Measurements from ENCODE around the gene FSIP1. TPM values are rescaled to one million over a fixed set of nuclear protein-coding genes. Genes with fewer than 3 reads are reported as not detected.

Gene FSIP1
- total RNA-seq, 1 donor: 0.27 TPM

DNA sequence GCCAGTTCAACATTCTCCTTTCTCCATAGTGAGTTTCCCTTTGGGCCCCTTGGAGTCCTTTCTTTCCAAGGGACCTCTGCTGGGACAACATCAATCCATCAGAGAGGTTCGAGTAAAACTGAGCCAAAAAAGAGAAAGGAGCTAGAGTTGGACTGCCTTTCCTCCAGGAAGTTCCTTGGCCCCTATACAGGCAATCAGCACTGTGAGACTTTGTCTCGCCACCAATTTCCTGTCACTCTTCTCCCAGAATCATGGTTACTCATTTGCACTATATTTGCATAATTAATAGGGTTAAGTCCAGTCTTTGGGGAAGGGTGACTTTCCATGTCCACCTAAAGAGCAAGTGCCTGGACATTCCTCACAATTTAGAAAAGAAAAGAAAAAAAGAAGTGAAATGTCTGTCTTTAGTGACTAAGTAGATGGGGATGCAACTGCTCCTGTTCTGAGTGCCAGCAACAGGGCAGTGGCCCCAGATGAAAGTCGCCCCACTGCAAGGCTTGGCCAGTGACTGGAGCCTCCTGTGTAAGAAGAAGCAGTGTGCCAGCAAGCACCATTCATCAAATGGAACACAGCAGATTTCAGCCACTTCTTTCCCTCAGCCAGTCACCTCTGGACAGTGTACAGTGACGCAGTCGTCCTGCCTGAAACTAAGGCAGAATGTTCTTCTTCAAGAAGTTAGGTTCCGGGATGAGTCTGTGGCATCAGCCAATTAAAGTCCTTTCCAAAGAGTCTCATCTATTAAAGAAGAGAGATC, 91.6 kb downstream of the FSIP1 start:
- no peak for DNase-seq (ENCODE audit: low read depth in 2 of 3, low spot score in 2 of 3)

GRCh38 chr15:39687965-39688364, 94.7 kb downstream of the FSIP1 start:
- DNase-seq (ENCODE audit: low read depth in 2 of 3, low spot score in 2 of 3): no peak

DNA sequence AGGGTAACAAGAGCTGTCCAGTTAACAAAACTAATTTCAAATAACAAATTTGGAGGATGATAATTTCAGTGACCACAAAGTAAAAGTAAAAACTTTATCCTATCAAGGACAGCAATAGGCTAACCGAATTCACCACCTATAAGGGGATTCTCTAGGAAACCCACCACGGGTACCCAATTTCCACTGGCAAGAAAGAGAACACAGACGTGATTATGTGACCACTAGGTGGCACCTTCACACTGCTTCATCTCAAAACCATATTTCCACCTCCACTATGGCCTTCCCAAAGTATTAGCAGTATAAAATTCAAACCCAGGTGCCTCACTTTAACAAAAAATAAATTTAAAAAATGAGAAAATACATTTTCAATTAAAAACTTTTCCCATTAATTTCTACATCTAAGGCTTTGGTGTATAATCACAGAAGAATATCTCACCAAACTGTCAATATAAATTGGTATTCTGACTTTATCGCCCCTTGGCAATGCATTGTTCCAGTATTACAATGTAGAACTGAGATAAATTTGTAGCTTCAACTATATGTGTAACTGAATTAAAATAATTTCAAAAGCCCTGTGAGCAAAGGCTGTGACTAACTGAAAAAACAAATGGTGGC, 96.5 kb downstream of the FSIP1 start:
- DNase-seq (ENCODE audit: low read depth in 2 of 3, low spot score in 2 of 3): peak in 2 of 3 donors; percentile 44 to 66

GRCh38 chr15:39685367-39685766, 97.3 kb downstream of the FSIP1 start:
- no peak for DNase-seq (ENCODE audit: low read depth in 2 of 3, low spot score in 2 of 3)

DNA sequence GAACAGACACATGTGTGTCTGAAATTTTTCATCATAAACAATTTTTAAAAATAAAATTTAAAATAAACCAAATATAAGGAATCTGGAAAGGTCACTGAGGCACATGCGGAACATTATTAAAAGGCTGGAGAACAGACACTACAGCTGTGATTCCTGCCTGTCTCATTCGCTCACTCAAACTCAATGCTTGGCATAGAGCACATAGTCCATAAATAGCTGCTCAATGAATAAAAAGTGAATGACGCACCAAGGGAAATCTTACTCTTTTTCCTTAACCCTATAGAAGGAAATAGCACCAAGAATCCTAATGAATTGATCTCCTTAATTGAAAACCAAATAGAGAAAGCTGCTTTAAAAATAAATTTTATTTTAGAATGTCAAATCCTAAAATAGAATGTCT, 98.4 kb downstream of the FSIP1 start:
- DNase-seq (ENCODE audit: low read depth in 2 of 3, low spot score in 2 of 3): no peak

DNA sequence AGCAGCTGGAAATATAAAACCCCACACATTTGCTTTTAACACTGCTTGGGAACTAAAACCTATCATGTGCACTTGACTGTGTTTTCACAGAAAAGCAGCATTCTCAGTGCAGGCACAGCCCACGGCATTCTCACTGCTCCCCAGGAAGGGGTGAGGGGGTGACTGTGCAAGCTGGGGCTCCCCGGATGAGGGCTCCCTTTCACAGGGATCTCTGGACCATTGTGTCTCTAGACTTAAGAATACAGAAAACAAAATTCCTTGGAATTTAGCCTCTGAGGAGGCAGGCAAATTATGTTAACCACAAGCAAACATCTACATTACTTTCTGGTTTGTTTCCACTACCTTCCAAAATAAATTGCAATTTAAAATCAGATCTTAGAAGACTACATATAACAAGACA, 100.3 kb downstream of the FSIP1 start:
- DNase-seq (ENCODE audit: low read depth in 2 of 3, low spot score in 2 of 3): no peak

DNA sequence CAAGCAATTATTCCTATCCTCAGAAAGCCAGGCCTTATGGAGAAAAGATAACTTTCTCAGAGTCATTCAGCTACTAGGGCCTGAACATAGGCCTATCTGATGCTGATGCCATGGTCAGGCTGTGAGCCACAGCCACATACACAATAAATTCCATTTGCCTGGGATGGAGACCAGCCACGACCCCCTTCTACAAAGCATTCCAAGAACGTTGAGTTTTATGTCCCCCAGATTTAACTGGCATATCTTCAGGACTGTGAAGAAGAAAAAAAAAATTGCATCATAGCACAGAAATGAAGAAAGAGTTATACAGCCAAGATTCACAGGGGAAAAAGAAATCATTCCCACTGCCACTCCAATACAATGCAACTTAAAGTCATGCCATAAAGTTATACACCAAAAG, 101.8 kb downstream of the FSIP1 start:
- no peak for DNase-seq (ENCODE audit: low read depth in 2 of 3, low spot score in 2 of 3)

- no peak for DNase-seq (ENCODE audit: low read depth in 2 of 3, low spot score in 2 of 3)
These were observed 110.0 kb downstream of the FSIP1 start for GRCh38 chr15:39672666-39673065.

- no peak for DNase-seq (ENCODE audit: low read depth in 2 of 3, low spot score in 2 of 3)
These were observed 110.5 kb downstream of the FSIP1 start for GRCh38 chr15:39672184-39672583.

GRCh38 chr15:39670687-39671086, 112.0 kb downstream of the FSIP1 start:
- no peak for DNase-seq (ENCODE audit: low read depth in 2 of 3, low spot score in 2 of 3)

GRCh38 chr15:39669661-39670060, 113.0 kb downstream of the FSIP1 start:
- no peak for DNase-seq (ENCODE audit: low read depth in 2 of 3, low spot score in 2 of 3)

DNA sequence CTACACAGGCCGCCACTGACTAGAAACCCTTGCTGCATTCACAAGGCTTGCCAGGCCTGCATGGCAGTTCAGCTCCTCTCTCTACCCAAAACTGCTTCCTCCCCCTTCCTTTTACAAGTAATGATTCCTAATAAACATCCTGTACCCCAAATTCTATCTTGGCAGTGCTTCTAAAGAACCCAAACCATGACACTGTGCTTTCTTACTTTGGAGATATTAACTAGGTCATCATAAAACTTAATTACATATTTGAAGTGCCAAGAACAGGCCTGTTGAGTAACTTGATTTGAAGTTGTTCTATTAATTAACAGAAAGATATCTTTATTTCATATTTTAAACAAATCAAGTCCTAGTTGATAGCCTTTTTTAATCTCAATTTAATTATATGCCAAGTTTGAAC, 113.4 kb downstream of the FSIP1 start:
- DNase-seq (ENCODE audit: low read depth in 2 of 3, low spot score in 2 of 3): no peak

- DNase-seq (ENCODE audit: low read depth in 2 of 3, low spot score in 2 of 3): no peak
These were observed 114.2 kb downstream of the FSIP1 start for GRCh38 chr15:39668457-39668856.

GRCh38 chr15:39667382-39668127, 115.1 kb downstream of the FSIP1 start:
- DNase-seq (ENCODE audit: low read depth in 2 of 3, low spot score in 2 of 3): no peak

DNA sequence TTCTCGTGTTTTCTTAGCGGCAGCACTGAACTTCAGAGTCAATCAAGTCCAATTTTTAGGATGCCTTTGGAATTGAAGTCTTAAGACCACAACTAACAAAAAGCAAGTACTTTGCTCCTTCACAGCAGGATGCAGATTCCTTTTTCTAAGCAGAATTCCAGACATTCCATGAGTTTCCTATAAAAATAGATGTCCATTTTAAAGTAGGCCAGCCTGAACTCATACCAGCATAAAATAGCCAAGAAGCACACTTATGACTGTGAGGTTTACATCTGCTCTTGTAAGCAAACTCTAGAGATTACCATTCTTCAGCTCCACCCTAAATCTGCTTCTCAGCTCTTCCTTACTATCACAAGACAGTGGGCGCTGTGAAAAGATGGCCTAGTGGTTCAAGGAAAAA, 116.0 kb downstream of the FSIP1 start:
- no peak for DNase-seq (ENCODE audit: low read depth in 2 of 3, low spot score in 2 of 3)

GRCh38 chr15:39665629-39666250, 116.9 kb downstream of the FSIP1 start:
- no peak for DNase-seq (ENCODE audit: low read depth in 2 of 3, low spot score in 2 of 3)

- DNase-seq (ENCODE audit: low read depth in 2 of 3, low spot score in 2 of 3): no peak
These were observed 118.9 kb downstream of the FSIP1 start for GRCh38 chr15:39663704-39664250.

- no peak for DNase-seq (ENCODE audit: low read depth in 2 of 3, low spot score in 2 of 3)
These were observed 120.9 kb downstream of the FSIP1 start for GRCh38 chr15:39661776-39662175.

- DNase-seq (ENCODE audit: low read depth in 2 of 3, low spot score in 2 of 3): no peak
These were observed 123.9 kb downstream of the FSIP1 start for GRCh38 chr15:39658740-39659139.

- DNase-seq (ENCODE audit: low read depth in 2 of 3, low spot score in 2 of 3): no peak
These were observed 125.0 kb downstream of the FSIP1 start for GRCh38 chr15:39657668-39658067.

DNA sequence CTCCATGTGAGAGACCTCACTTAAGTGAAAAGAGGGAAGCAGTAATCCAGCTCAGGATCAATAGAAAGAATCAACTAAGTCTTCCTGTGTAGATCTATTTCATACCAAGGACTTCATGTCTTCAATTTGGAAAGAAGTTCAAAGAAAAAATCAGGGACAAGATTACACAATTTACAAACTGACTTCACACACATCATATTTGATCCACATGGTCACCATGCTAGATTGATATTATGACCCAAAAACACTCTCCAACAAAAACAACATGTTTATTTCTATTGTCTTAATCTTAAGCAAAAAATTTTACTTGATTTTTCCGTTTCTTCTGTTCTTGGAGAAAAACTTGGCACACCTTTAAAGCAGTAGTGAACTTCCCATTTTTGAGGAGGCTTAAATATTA, 125.5 kb downstream of the FSIP1 start:
- DNase-seq (ENCODE audit: low read depth in 2 of 3, low spot score in 2 of 3): no peak

Measured in hematopoietic multipotent progenitor cell (in vitro differentiated cells).